22Rv1 (cell line): ENCODE data around the gene FANCI.

Experiments used
- ZFX ChIP-seq: fragments of 450-650 bp; IDR thresholded peaks from 2 replicates; pipeline ENCODE4 v1.6.1; 2017; ENCODE audit warnings: antibody characterized with exemption, borderline replicate concordance
- TF ChIP-seq, protein P1 (sequence below): fragments of 450-650 bp; IDR thresholded peaks from 2 replicates; pipeline ENCODE4 v1.5.1; 2017; ENCODE audit warnings: mild to moderate bottlenecking

DNA sequence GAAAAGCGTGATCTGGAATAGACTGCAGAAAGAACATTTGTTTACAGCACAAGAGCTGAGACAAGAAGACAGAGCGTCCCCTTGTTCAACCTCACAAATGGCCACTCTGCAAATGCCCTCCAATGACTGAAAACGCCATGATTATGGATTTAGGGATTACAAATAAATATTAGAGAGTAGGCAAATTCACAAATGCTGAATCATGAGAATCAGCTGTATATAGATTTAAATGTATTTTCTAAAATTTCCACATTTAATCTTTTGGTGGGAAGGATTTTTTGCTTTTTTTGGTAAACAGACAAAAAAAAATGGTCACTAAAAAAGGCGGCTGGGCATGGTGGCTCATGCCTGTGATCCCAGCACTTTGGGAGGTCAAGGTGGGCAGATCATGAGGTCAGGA is 101.5 kb downstream of the FANCI start:
- TF ChIP-seq, protein P1, sequence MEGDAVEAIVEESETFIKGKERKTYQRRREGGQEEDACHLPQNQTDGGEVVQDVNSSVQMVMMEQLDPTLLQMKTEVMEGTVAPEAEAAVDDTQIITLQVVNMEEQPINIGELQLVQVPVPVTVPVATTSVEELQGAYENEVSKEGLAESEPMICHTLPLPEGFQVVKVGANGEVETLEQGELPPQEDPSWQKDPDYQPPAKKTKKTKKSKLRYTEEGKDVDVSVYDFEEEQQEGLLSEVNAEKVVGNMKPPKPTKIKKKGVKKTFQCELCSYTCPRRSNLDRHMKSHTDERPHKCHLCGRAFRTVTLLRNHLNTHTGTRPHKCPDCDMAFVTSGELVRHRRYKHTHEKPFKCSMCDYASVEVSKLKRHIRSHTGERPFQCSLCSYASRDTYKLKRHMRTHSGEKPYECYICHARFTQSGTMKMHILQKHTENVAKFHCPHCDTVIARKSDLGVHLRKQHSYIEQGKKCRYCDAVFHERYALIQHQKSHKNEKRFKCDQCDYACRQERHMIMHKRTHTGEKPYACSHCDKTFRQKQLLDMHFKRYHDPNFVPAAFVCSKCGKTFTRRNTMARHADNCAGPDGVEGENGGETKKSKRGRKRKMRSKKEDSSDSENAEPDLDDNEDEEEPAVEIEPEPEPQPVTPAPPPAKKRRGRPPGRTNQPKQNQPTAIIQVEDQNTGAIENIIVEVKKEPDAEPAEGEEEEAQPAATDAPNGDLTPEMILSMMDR, result no peak
- no peak for TF ChIP-seq ZFX
